H1 (cell line): ENCODE data around the gene CRYGB. TPM values are rescaled to one million over a fixed set of nuclear protein-coding genes. Genes with fewer than 3 reads are reported as not detected.

Experiments
- CTCF ChIA-PET: fragments of 300-600 bp; sonication (Branson Sonifier 250); formaldehyde crosslinking; loops from one replicate; lab custom pipeline; 2021; ENCODE audit not compliant: partially characterized antibody; lab: Charles Lee
- POLR2A ChIA-PET: fragments of 300-600 bp; sonication (Branson Sonifier 250); formaldehyde crosslinking; loops from one replicate; lab custom pipeline; 2021; ENCODE audit warnings: inconsistent platforms; ENCODE audit not compliant: partially characterized antibody; lab: Charles Lee
- DNase-seq, 2 experiments: peaks; one replicate each; pipeline versions ENCODE4 v3.0.0 to v3.0.0-alpha.2; 2010 to 2022; ENCODE audit warnings: low spot score in 2 of 2, low read depth in 1 of 2, mixed read lengths in 1 of 2
- FAIRE-seq: peaks from 2 replicates; lab custom pipeline; 2011; peaks lifted over from hg19 to GRCh38; lab: Jason Lieb, UNC
- H2AFZ ChIP-seq: 2 replicates; pipeline ENCODE4 v1.8.1; 2012; ENCODE audit warnings: low read length, inconsistent platforms
- H2AK5ac ChIP-seq: 2 replicates; pipeline ENCODE4 v1.6.1; 2013; ENCODE audit warnings: low read depth, low read length
- H2BK120ac ChIP-seq: replicated peaks from 2 replicates; pipeline ENCODE3; 2013; ENCODE audit warnings: low read depth, low read length, inconsistent platforms
- H2BK12ac ChIP-seq: 2 replicates; pipeline ENCODE4 v1.6.1; 2013; ENCODE audit warnings: low read depth, low read length
- H2BK15ac ChIP-seq: 2 replicates; pipeline ENCODE4 v1.6.1; 2013; ENCODE audit warnings: low read length
- H2BK20ac ChIP-seq: 2 replicates; pipeline ENCODE4 v1.6.1; 2013; ENCODE audit warnings: low read length
- H2BK5ac ChIP-seq: 2 replicates; pipeline ENCODE4 v1.6.1; 2013; ENCODE audit warnings: low read depth, low read length
- H3K14ac ChIP-seq: 2 replicates; pipeline ENCODE4 v1.6.1; 2013; ENCODE audit warnings: inconsistent platforms; ENCODE audit not compliant: insufficient read length
- H3K18ac ChIP-seq: 2 replicates; pipeline ENCODE4 v1.6.1; 2013; ENCODE audit warnings: low read length; ENCODE audit errors: extremely low read depth
- H3K23ac ChIP-seq: 2 replicates; pipeline ENCODE4 v1.6.1; 2013; ENCODE audit warnings: inconsistent platforms; ENCODE audit not compliant: insufficient read length
- H3K23me2 ChIP-seq: 2 replicates; pipeline ENCODE4 v1.6.1; 2013; ENCODE audit warnings: low read depth, low read length
- H3K27ac ChIP-seq: 2 replicates; pipeline ENCODE4 v1.6.1; 2011; ENCODE audit warnings: low read depth, low read length, inconsistent platforms
- H3K27me3 ChIP-seq, 4 experiments: replicated peaks in 1 of 4; 1 replicate in 1 of 4; 2 replicates in 3 of 4; pipeline versions ENCODE4 v1.6.1 to v1.8.1; 2011 to 2013; ENCODE audit warnings: low read length in 3 of 4, mild to moderate bottlenecking in 3 of 4, inconsistent platforms in 2 of 4, mixed read lengths in 2 of 4, moderate library complexity in 1 of 4; ENCODE audit not compliant: control insufficient read depth in 3 of 4, insufficient read depth in 3 of 4; ENCODE audit errors: extremely low read depth in 1 of 4
- H3K36me3 ChIP-seq, 4 experiments: 2 replicates each; pipeline versions ENCODE4 v1.6.1 to v1.8.1; 2011 to 2013; ENCODE audit warnings: mild to moderate bottlenecking in 4 of 4, low read length in 3 of 4, moderate library complexity in 2 of 4, control low read depth in 1 of 4, inconsistent platforms in 1 of 4; ENCODE audit not compliant: insufficient read depth in 4 of 4, control insufficient read depth in 2 of 4
- H3K4ac ChIP-seq: replicated peaks from 2 replicates; pipeline ENCODE3; 2013; ENCODE audit warnings: low read length, low read depth, mixed read lengths, inconsistent platforms; ENCODE audit not compliant: insufficient read length
- H3K4me1 ChIP-seq, 4 experiments: replicated peaks in 1 of 4; 1 replicate in 1 of 4; 2 replicates in 3 of 4; pipeline versions ENCODE4 v1.6.1 to v1.8.1; 2011 to 2013; ENCODE audit warnings: low read length in 3 of 4, inconsistent platforms in 2 of 4, mixed read lengths in 1 of 4; ENCODE audit not compliant: insufficient read depth in 4 of 4, control insufficient read depth in 3 of 4
- H3K4me2 ChIP-seq, 2 experiments: 2 replicates each; pipeline versions ENCODE4 v1.6.1 to v1.8.1; 2011 to 2013; ENCODE audit warnings: low read depth in 2 of 2, low read length in 2 of 2, control low read depth in 1 of 2, inconsistent platforms in 1 of 2, mild to moderate bottlenecking in 1 of 2; ENCODE audit not compliant: insufficient read depth in 1 of 2
- H3K4me3 ChIP-seq, 4 experiments: fragments of 200-600, 300-600 bp in 1 of 4; sonication (generic), shearing (Covaris generic), sonication (Bioruptor Twin) in 1 of 4; 2 replicates each; pipeline versions ENCODE4 v1.5.1 to v1.8.1; 2011 to 2016; ENCODE audit warnings: low read length in 4 of 4, low read depth in 3 of 4, control low read depth in 2 of 4, inconsistent platforms in 2 of 4, mild to moderate bottlenecking in 2 of 4, mixed read lengths in 1 of 4, moderate library complexity in 1 of 4; ENCODE audit not compliant: insufficient read depth in 2 of 4; ENCODE audit errors: extremely low read depth in 1 of 4
- H3K56ac ChIP-seq: replicated peaks from 2 replicates; pipeline ENCODE3; 2013; ENCODE audit warnings: low read depth, mild to moderate bottlenecking, mixed read lengths, low read length, inconsistent platforms; ENCODE audit not compliant: insufficient read length
- H3K79me1 ChIP-seq: 2 replicates; pipeline ENCODE4 v1.6.1; 2013; ENCODE audit warnings: low read depth, low read length, control low read depth
- H3K79me2 ChIP-seq, 2 experiments: 2 replicates each; pipeline versions ENCODE4 v1.6.1 to v1.8.1; 2012 to 2013; ENCODE audit warnings: low read length in 2 of 2, mild to moderate bottlenecking in 2 of 2, inconsistent platforms in 1 of 2; ENCODE audit not compliant: insufficient read depth in 2 of 2, control insufficient read depth in 1 of 2
- H3K9ac ChIP-seq, 4 experiments: replicated peaks in 1 of 4; 1 replicate in 1 of 4; 2 replicates in 3 of 4; pipeline versions ENCODE4 v1.6.1 to v1.8.1; 2011 to 2013; ENCODE audit warnings: low read depth in 3 of 4, low read length in 3 of 4, control low read depth in 2 of 4, mild to moderate bottlenecking in 2 of 4, moderate library complexity in 2 of 4, inconsistent platforms in 1 of 4; ENCODE audit errors: extremely low read depth in 1 of 4
- H3K9me3 ChIP-seq, 2 experiments: 2 replicates each; pipeline versions ENCODE4 v1.6.1 to v1.8.1; 2012 to 2013; ENCODE audit warnings: mild to moderate bottlenecking in 2 of 2, moderate library complexity in 2 of 2, control low read depth in 1 of 2, inconsistent platforms in 1 of 2, low read depth in 1 of 2, low read length in 1 of 2, mixed read lengths in 1 of 2; ENCODE audit not compliant: insufficient read depth in 2 of 2
- H4K20me1 ChIP-seq, 2 experiments: replicated peaks in 1 of 2; 2 replicates each; pipeline versions ENCODE3 to v1.8.1; 2011 to 2013; ENCODE audit warnings: inconsistent platforms in 2 of 2, low read length in 2 of 2, mild to moderate bottlenecking in 1 of 2; ENCODE audit not compliant: insufficient read depth in 2 of 2, control insufficient read depth in 1 of 2
- H4K5ac ChIP-seq: 2 replicates; pipeline ENCODE4 v1.6.1; 2013; ENCODE audit warnings: low read length, low read depth, mixed read lengths, inconsistent platforms; ENCODE audit not compliant: insufficient read length
- H4K8ac ChIP-seq: 2 replicates; pipeline ENCODE4 v1.8.0; 2013; ENCODE audit warnings: mild to moderate bottlenecking, moderate library complexity, low read length, inconsistent platforms; ENCODE audit not compliant: insufficient read depth; ENCODE audit errors: extremely low read depth
- H4K91ac ChIP-seq: replicated peaks from 2 replicates; pipeline ENCODE3; 2013; ENCODE audit warnings: low read length, mixed read lengths, inconsistent platforms; ENCODE audit not compliant: insufficient read length
- CHD2 ChIP-seq: IDR thresholded peaks from 2 replicates; pipeline ENCODE4 v1.6.1; 2012; ENCODE audit warnings: low read length, improper control_type of control experiment
- HDAC6 ChIP-seq: IDR thresholded peaks from one replicate; pipeline ENCODE4 v1.7.1; 2012; ENCODE audit warnings: low read depth, mild to moderate bottlenecking, inconsistent platforms, low read length, moderate library complexity
- NANOG ChIP-seq: IDR thresholded peaks from 2 replicates; pipeline ENCODE4 v1.6.1; 2011; ENCODE audit warnings: low read length, low read depth, mild to moderate bottlenecking, inconsistent platforms; ENCODE audit not compliant: insufficient read depth, poor library complexity, severe bottlenecking
- RFX5 ChIP-seq: IDR thresholded peaks from 2 replicates; pipeline ENCODE4 v1.6.1; 2011; ENCODE audit warnings: low read depth, low read length, improper control_type of control experiment, borderline replicate concordance
- RXRA ChIP-seq: IDR thresholded peaks from 2 replicates; pipeline ENCODE4 v1.6.1; 2011; ENCODE audit warnings: low read depth, mild to moderate bottlenecking, low read length, moderate library complexity; ENCODE audit not compliant: insufficient read depth
- SIN3A ChIP-seq, 2 experiments: IDR thresholded peaks in 1 of 2; conservative IDR thresholded peaks in 1 of 2; 2 replicates each; pipeline ENCODE4 v1.6.1; 2011 to 2012; ENCODE audit warnings: low read length in 2 of 2, improper control_type of control experiment in 1 of 2, low read depth in 1 of 2, mild to moderate bottlenecking in 1 of 2
- SIX5 ChIP-seq: IDR thresholded peaks from 2 replicates; pipeline ENCODE4 v1.6.1; 2011; ENCODE audit warnings: mild to moderate bottlenecking, low read depth, low read length
- TAF7 ChIP-seq: optimal IDR thresholded peaks from 2 replicates; pipeline ENCODE3; 2011; ENCODE audit warnings: low read depth, mild to moderate bottlenecking, inconsistent platforms, low read length, moderate library complexity, borderline replicate concordance
- WGBS, 2 experiments: shearing (Covaris generic) in 1 of 2; methylation state at CpG; one replicate each; pipeline versions ENCODE4 v1.1.6 to v1.1.7; 2013 to 2015; ENCODE audit warnings: low lambda C conversion rate in 2 of 2, mixed read lengths in 2 of 2, inconsistent platforms in 1 of 2, low coverage in 1 of 2, missing lambda C conversion rate in 1 of 2; ENCODE audit not compliant: insufficient replicate concordance in 2 of 2, insufficient coverage in 1 of 2, insufficient read length in 1 of 2; ENCODE audit errors: extremely low coverage in 1 of 2, missing lambda C conversion rate in 1 of 2; 5-methylcytosine and 5-hydroxymethylcytosine counted together
- polyA plus RNA-seq, 7 experiments: library from polyadenylated mRNA; depleted of rRNA in 3 of 7; stranded (reverse) in 5 of 7; unstranded in 2 of 7; fragments of >200 nt in 5 of 7; fragments of 200-250 nt in 2 of 7; gene quantifications; 1 replicate in 5 of 7; 2 replicates in 1 of 7; 4 replicates in 1 of 7; pipeline versions ENCODE4 v1.2.1 to v1.2.3, GENCODE V29; 2011 to 2013; ENCODE audit warnings: missing spikeins in 2 of 7, mixed read lengths in 2 of 7
- total RNA-seq: library from RNA; stranded (reverse); fragmentation: NEBNext Ultra II Directional; extraction: Animal tissue kit (Norgen Biotek cat#: 25700); gene quantifications from 2 replicates; pipeline ENCODE4 v1.2.1, GENCODE V29; 2021

Gene CRYGB
- total and polyA plus RNA-seq, 2 of the 8 experiments (the other 6 are each of a cell fraction or from before 2014, with no cell fraction given): 0.38 TPM; not detected in 1

GRCh38 chr2:208174144-208174543, 28.2 kb upstream of the CRYGB start:
- CTCF ChIA-PET: interaction anchor here (0.8 to 5.2 kb wide), 26 partner anchors 9 to 164 kb away, joined by 3 to 56 read pairs (median 12); partner anchors contain the start of genes C2orf80, CRYGA, CRYGB and CRYGC
- Histone ChIP-seq H3K4me2 (no peak overlapping the region), H4K20me1 (no peaks in the 10 kb centered on the region), H3K56ac (no peak overlapping the region), H3K4ac (no peak overlapping the region), H4K91ac (no peak overlapping the region), H3K4me3 (no peak overlapping the region), H3K9me3 (no peaks in the 10 kb centered on the region), H3K79me2 (no peaks in the 10 kb centered on the region), H2AK5ac (no peak overlapping the region), H3K27me3 (no peaks in the 10 kb centered on the region), H3K36me3 (no peaks in the 10 kb centered on the region), H3K27ac (no peak overlapping the region), H3K14ac (no peak overlapping the region), H3K79me1 (no peaks in the 10 kb centered on the region), H2BK20ac (no peak overlapping the region), H3K9ac (no peak overlapping the region), H2AFZ (0 out of 2 replicates have a peak overlapping the region, but pooled peaks have one; percentile 23), H3K23ac (no peak overlapping the region), H4K5ac (no peak overlapping the region), H2BK5ac (no peak overlapping the region), H3K23me2 (peaks cover 3% of the 10 kb centered on the region; the same call in 1 of the 2 replicates), H2BK120ac (no peak overlapping the region), H4K8ac (no peak overlapping the region), H3K18ac (no peak overlapping the region), H2BK15ac (no peak overlapping the region), H3K4me1 (peaks cover 0 to under 1% (median 0%) of the 10 kb centered on the region in 4 experiments; a peak in 2 of 7 replicates), H2BK12ac (no peak overlapping the region)
- 94% methylated on average over 9 of the region's 9 CpGs; no CpG with 5 or more reads in 1 of the 2 experiments for WGBS, 2 experiments
- no peak for DNase-seq
- POLR2A ChIA-PET: interaction anchor here (0.9 to 2.5 kb wide), 2 partner anchors 9 to 80 kb away, joined by 4 to 17 read pairs; partner anchors contain the start of gene IDH1
- no peak for FAIRE-seq
- TF ChIP-seq TAF7 (no peak), RXRA (no peak), SIN3A (conservative IDR thresholded peaks at IDR 0.05 in 1 of 2, IDR thresholded peaks at IDR 0.05 in 1 of 2; ENCODE audit: low read depth in 1 of 2, low read length in 2 of 2) (no peak), RFX5 (no peak), HDAC6 (no peak), NANOG (no peak), SIX5 (no peak), CHD2 (no peak)
